ENCODE results near the gene DUSP28. TPM values are rescaled to one million over a fixed set of nuclear protein-coding genes. Genes with fewer than 3 reads are reported as not detected.

Gene DUSP28
- total and polyA plus RNA-seq, 2 experiments from 2014 or later: 2.7 to 4.3 TPM

DNA sequence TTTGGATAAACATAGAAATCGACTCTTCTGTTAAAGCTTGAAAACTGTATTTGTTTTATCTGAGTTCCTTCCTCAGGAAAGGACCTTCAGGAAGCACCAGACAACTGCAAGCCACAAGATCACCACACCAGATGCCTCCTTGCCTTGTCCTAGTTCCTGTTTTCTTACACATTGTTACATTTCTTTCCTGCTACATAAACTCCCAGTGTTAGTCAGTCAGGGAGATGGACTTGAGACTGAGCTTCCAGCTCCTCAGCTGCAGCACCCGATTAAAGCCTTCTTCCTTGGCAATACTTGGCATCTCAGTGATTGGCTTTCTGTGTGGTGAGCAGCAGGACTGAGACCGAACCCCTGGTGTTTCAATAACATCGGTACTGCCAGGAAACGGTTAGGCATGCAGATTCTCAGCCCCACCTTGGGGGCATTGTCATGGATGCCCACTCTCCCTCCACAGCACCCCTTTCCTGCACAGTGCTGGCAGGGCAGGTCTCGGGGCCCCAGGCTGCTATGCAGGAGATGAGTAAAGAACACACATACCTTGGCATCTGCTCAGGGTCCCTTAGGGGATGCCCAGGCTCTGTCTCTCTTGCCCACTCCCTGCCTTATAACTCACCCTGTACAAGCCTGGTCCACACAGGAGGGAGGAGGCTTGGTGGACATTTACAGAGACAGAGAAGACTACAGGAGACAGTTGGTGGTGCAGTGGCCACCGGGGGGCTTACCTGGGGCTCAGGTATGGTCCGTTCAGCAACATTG lies 35.0 kb upstream of the DUSP28 start:
- H3K4me3 Mint-ChIP-seq: no peak overlapping the region
- H3K27ac ChIP-seq (ENCODE audit: low read depth): no peak overlapping the region
- no peak overlapping the region for H3K4me2 ChIP-seq
- TF ChIP-seq ZNF331 (CRISPR knock-in tag; IDR thresholded peaks at IDR 0.05; ENCODE audit: low read depth) (no peak), NANOG (IDR thresholded peaks at IDR 0.05; ENCODE audit: borderline replicate concordance) (no peak), CREB1 (CRISPR knock-in tag; IDR thresholded peaks at IDR 0.05; ENCODE audit: low read depth) (no peak), ZNF114 (CRISPR knock-in tag; IDR thresholded peaks at IDR 0.05) (no peak), EZH2phosphoT487 (IDR thresholded peaks at IDR 0.05; ENCODE audit: unreplicated experiment) (no peak), EZH2 (IDR thresholded peaks at IDR 0.05; ENCODE audit: low read depth, unreplicated experiment) (no peak), POLR2AphosphoS5 (IDR thresholded peaks at IDR 0.05; ENCODE audit: low read depth) (no peak)
- TF ChIP-seq, protein P1, sequence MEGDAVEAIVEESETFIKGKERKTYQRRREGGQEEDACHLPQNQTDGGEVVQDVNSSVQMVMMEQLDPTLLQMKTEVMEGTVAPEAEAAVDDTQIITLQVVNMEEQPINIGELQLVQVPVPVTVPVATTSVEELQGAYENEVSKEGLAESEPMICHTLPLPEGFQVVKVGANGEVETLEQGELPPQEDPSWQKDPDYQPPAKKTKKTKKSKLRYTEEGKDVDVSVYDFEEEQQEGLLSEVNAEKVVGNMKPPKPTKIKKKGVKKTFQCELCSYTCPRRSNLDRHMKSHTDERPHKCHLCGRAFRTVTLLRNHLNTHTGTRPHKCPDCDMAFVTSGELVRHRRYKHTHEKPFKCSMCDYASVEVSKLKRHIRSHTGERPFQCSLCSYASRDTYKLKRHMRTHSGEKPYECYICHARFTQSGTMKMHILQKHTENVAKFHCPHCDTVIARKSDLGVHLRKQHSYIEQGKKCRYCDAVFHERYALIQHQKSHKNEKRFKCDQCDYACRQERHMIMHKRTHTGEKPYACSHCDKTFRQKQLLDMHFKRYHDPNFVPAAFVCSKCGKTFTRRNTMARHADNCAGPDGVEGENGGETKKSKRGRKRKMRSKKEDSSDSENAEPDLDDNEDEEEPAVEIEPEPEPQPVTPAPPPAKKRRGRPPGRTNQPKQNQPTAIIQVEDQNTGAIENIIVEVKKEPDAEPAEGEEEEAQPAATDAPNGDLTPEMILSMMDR (conservative IDR thresholded peaks at IDR 0.05; ENCODE audit: low read depth in 2 of 2): no peak
- TF ChIP-seq, protein P2, sequence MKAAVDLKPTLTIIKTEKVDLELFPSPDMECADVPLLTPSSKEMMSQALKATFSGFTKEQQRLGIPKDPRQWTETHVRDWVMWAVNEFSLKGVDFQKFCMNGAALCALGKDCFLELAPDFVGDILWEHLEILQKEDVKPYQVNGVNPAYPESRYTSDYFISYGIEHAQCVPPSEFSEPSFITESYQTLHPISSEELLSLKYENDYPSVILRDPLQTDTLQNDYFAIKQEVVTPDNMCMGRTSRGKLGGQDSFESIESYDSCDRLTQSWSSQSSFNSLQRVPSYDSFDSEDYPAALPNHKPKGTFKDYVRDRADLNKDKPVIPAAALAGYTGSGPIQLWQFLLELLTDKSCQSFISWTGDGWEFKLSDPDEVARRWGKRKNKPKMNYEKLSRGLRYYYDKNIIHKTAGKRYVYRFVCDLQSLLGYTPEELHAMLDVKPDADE (IDR thresholded peaks at IDR 0.05): no peak
- TF ChIP-seq, protein P3, sequence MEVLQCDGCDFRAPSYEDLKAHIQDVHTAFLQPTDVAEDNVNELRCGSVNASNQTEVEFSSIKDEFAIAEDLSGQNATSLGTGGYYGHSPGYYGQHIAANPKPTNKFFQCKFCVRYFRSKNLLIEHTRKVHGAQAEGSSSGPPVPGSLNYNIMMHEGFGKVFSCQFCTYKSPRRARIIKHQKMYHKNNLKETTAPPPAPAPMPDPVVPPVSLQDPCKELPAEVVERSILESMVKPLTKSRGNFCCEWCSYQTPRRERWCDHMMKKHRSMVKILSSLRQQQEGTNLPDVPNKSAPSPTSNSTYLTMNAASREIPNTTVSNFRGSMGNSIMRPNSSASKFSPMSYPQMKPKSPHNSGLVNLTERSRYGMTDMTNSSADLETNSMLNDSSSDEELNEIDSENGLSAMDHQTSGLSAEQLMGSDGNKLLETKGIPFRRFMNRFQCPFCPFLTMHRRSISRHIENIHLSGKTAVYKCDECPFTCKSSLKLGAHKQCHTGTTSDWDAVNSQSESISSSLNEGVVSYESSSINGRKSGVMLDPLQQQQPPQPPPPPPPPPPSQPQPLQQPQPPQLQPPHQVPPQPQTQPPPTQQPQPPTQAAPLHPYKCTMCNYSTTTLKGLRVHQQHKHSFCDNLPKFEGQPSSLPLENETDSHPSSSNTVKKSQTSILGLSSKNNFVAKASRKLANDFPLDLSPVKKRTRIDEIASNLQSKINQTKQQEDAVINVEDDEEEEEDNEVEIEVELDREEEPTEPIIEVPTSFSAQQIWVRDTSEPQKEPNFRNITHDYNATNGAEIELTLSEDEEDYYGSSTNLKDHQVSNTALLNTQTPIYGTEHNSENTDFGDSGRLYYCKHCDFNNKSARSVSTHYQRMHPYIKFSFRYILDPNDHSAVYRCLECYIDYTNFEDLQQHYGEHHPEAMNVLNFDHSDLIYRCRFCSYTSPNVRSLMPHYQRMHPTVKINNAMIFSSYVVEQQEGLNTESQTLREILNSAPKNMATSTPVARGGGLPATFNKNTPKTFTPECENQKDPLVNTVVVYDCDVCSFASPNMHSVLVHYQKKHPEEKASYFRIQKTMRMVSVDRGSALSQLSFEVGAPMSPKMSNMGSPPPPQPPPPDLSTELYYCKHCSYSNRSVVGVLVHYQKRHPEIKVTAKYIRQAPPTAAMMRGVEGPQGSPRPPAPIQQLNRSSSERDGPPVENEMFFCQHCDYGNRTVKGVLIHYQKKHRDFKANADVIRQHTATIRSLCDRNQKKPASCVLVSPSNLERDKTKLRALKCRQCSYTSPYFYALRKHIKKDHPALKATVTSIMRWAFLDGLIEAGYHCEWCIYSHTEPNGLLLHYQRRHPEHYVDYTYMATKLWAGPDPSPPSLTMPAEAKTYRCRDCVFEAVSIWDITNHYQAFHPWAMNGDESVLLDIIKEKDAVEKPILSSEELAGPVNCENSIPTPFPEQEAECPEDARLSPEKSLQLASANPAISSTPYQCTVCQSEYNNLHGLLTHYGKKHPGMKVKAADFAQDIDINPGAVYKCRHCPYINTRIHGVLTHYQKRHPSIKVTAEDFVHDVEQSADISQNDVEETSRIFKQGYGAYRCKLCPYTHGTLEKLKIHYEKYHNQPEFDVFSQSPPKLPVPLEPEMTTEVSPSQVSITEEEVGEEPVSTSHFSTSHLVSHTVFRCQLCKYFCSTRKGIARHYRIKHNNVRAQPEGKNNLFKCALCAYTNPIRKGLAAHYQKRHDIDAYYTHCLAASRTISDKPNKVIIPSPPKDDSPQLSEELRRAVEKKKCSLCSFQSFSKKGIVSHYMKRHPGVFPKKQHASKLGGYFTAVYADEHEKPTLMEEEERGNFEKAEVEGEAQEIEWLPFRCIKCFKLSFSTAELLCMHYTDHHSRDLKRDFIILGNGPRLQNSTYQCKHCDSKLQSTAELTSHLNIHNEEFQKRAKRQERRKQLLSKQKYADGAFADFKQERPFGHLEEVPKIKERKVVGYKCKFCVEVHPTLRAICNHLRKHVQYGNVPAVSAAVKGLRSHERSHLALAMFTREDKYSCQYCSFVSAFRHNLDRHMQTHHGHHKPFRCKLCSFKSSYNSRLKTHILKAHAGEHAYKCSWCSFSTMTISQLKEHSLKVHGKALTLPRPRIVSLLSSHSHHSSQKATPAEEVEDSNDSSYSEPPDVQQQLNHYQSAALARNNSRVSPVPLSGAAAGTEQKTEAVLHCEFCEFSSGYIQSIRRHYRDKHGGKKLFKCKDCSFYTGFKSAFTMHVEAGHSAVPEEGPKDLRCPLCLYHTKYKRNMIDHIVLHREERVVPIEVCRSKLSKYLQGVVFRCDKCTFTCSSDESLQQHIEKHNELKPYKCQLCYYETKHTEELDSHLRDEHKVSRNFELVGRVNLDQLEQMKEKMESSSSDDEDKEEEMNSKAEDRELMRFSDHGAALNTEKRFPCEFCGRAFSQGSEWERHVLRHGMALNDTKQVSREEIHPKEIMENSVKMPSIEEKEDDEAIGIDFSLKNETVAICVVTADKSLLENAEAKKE (CRISPR knock-in tag; IDR thresholded peaks at IDR 0.05): no peak
- TF ChIP-seq, protein P4, sequence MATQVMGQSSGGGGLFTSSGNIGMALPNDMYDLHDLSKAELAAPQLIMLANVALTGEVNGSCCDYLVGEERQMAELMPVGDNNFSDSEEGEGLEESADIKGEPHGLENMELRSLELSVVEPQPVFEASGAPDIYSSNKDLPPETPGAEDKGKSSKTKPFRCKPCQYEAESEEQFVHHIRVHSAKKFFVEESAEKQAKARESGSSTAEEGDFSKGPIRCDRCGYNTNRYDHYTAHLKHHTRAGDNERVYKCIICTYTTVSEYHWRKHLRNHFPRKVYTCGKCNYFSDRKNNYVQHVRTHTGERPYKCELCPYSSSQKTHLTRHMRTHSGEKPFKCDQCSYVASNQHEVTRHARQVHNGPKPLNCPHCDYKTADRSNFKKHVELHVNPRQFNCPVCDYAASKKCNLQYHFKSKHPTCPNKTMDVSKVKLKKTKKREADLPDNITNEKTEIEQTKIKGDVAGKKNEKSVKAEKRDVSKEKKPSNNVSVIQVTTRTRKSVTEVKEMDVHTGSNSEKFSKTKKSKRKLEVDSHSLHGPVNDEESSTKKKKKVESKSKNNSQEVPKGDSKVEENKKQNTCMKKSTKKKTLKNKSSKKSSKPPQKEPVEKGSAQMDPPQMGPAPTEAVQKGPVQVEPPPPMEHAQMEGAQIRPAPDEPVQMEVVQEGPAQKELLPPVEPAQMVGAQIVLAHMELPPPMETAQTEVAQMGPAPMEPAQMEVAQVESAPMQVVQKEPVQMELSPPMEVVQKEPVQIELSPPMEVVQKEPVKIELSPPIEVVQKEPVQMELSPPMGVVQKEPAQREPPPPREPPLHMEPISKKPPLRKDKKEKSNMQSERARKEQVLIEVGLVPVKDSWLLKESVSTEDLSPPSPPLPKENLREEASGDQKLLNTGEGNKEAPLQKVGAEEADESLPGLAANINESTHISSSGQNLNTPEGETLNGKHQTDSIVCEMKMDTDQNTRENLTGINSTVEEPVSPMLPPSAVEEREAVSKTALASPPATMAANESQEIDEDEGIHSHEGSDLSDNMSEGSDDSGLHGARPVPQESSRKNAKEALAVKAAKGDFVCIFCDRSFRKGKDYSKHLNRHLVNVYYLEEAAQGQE (IDR thresholded peaks at IDR 0.05; ENCODE audit: unreplicated experiment): no peak
- peaks cover 3% of the 10 kb centered on the region; the same call in 1 of the 2 replicates for H3K9me2 ChIP-seq (ENCODE audit: insufficient read depth)
- no peak overlapping the region for H3K27ac Mint-ChIP-seq
- peaks cover 69% of the 10 kb centered on the region for H3K36me3 Mint-ChIP-seq (ENCODE audit: low read depth)
- no peaks in the 10 kb centered on the region for H3K4me1 ChIP-seq (ENCODE audit: insufficient read depth)
- peaks cover 71% of the 10 kb centered on the region for H3K9me3 Mint-ChIP-seq
- DNase-seq (ENCODE audit: low spot score) (no peak), ATAC-seq (no peak)
- no peaks in the 10 kb centered on the region for H3K36me3 ChIP-seq (ENCODE audit: insufficient read depth)
- H3K4me1 Mint-ChIP-seq: peaks cover 5% of the 10 kb centered on the region
- H3F3A ChIP-seq (replicated peaks; ENCODE audit: low read depth): no peaks in the 10 kb centered on the region
- H3K27me3 ChIP-seq (ENCODE audit: insufficient read depth): no peaks in the 10 kb centered on the region
- no peaks in the 10 kb centered on the region for H3K79me2 ChIP-seq (replicated peaks; ENCODE audit: insufficient read depth)
- H4K20me1 ChIP-seq (replicated peaks; ENCODE audit: insufficient read depth): no peaks in the 10 kb centered on the region
- no peak overlapping the region for H3K4me3 ChIP-seq
- no peak overlapping the region for H2AFZ ChIP-seq
- H3K27me3 Mint-ChIP-seq (ENCODE audit: insufficient read depth, low read depth, poor library complexity): peaks cover 12% of the 10 kb centered on the region

Data from GM23338 (cell line).